GOT3 (cell line): ENCODE measurements around the gene IRX5.

Source experiments
- DNase-seq: peaks from one replicate; lab custom pipeline; 2025; ENCODE audit warnings: mixed read lengths; lab: John Stamatoyannopoulos, UW

The IRX5 gene

DNA sequence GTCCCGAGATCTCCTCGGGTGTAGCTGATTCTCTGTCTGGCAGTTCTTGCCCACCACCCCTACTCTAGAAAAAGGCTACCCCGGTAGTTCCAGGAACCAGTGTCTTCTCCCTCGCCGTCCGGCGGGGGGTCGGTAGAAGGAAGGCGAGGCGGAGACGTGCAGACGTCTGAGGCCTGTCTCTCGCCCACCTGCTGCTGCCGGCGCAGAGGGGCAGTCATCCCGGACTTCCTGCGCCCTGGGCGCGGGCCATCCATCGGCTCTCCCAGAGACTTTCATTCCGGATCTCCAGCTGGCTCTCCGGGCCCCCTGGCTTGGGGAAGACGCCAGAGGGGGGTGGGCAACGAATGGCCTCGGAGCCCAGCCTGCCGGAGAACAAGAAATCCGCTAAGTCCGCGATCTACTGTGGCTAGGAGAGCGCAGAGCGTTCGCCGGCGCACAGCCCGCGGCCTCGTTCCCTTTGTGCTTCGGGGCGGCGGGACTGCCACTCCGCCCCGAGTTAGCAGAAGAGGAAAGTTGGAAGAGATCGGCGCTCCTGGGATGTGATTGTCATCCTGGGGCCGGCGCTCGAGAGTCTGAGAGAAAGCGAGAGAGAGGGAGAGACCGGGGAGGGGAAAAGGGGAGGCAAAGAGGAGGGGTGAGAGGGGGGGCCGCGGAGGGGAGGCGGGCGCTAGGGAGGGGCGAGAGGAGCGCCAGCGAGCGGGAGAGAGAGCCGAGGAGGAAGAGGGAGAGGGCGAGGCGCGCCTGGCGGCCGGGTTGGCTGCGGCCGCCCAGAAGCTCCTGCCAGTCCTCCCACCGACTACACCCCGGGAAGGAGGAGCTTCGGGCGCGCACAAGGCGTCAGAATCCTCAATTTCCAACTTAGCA, at the start of gene IRX5:
IRX5 (plus strand) TSS at position 861 of the 864 bp plus-strand sequence. CDS start 334 bp downstream, outside the sequence.
- DNase-seq = peak; percentile 59

DNA sequence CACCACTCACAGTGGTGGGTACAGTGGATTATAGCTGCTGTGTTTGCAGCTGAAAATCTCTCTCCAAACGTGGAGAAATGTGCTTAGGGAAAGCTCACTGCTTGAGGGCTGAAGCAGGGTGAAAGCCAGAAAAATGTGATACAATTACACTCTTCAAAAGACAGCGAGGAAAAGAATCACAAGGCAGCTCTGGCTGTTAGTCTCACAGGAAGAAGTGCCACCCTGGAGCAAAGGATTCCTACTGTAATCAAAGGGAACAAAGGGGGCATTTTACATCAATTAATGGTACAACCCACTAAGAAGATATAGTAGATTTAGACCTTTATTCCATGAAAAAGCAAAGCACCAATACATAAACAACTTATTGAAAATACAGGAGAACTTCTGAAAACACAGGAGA, 48.1 kb upstream of the IRX5 start:
- DNase-seq = no peak

DNA sequence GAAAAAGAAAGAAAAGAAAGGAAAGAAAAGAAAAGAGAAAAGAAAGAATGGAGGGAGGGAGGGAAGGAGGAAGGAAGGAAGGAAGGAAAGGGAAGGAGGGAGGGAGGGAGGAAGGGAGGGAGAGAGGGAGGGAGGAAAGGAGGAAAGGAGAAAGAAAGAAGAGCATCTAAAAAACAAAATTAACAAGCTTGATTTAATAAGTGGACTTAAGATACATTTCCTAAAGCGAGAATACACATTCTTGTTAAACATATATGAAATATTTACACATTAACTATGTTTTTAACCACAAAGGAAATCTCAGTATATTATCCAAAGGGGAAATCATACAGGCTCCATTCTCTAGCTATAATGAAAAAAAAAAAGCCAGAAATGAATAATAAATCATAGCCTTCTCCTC, 47.3 kb upstream of the IRX5 start:
- DNase-seq = no peak

DNA sequence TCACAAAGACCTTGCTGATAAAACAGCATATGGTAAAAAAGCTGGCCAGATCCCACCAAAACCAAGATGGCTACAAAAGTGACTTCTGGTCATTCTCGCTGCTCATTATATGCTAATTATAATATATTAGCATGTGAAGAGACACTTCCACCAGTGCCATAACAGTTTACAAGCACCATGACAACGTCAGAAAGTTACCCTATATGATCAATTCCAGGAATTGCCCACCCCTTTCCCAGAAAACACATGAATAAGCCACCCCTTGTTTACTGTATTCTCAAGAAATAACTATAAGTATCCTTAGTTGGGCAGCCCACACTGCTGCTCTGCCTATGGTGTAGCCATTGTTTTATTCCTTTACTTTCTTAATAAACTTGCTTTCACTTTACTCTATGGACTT, 44.6 kb upstream of the IRX5 start:
- DNase-seq = no peak

DNA sequence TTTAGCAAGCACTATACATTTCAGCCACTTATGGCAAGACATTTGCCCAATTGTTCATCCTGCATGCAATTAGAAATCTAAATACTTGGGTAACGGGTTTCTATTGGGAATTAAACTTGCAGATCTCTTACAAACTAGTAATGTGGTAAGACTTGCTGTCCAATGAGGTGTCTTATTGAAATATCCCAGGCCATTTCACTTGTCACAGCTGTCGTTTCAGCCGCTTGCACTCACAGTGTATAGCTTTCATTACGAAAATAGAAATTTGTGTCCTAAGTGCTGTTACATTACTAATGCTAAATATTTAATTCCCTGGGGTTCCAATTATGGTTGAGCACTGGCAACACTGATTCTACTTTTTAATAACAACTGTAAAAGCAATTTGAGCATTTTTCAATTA, 40.3 kb upstream of the IRX5 start:
- no peak for DNase-seq

DNA sequence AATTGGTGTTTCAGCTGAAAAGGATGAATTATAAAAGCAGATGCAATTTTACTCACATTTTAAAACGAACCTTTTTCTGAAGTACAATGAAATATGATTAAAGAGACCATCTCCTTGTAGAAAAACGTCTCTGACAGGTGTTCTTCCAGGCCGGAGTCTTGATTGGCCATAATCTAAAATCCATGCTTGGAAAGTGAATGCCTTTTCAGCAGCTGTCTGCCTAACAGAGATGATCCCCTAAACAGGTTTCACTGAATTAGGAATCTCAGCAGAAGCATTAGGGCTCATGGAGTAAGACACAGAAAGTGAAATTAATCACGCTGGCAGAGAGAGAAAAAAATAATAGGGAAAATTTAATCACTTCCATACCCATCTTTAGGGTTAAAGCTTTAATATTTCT, 39.3 kb upstream of the IRX5 start:
- DNase-seq = no peak

DNA sequence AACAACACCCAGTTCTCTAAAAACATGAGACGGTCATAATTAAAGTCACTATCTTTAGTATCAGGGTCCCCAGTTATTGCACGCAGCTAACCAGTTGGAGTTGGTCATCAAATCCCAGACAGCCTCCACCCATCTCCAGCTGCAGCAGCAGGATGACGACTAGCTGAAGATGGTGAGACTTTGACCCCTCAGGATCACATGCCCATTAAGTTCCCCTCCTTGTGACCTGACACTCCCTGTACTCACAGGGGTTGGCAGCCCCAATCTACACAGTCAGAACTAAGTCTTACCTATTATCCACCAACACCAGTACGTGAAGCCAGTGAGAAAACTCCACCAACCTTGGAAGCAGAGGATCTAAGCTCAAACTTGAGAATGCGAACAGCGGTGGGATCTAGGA, 37.7 kb upstream of the IRX5 start:
- no peak for DNase-seq

DNA sequence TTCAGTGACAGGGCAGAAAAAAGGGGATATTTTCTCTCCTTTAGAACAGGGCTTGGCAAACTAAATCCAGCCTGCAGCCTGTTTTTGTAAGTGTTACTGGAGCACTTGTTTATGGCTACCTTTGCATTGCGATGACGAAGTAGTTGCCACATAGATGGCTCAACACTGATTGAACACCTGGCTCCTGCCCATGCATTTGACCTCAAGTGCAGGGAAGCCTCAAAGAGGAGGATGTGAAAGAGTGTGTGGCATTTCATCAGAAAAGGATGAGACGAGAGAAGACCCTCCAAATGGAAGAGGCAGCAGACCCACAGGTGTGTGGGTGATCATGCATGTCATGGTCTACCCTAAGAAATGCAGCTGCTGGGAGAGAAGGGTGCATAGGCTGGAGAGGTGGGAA, 32.7 kb upstream of the IRX5 start:
- DNase-seq = no peak

DNA sequence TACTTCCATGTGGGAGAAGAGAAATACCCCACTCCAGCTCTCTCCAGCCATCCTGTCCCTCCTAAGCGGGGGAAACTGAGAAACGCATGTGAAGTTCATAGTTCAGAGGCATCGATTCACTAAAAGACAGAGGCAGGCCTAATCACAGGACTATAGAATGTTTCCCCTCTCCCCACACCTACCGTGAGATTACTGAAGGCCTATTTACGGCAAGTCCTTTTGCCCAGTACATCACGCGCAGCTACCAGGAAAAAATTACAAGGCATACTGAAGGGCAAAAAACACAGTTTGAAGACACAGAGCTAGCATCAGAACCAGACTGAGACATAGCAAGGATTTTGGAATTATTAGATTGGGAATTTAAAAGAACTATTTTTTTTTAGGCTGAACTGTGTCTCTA, 29.1 kb upstream of the IRX5 start:
- DNase-seq = no peak

DNA sequence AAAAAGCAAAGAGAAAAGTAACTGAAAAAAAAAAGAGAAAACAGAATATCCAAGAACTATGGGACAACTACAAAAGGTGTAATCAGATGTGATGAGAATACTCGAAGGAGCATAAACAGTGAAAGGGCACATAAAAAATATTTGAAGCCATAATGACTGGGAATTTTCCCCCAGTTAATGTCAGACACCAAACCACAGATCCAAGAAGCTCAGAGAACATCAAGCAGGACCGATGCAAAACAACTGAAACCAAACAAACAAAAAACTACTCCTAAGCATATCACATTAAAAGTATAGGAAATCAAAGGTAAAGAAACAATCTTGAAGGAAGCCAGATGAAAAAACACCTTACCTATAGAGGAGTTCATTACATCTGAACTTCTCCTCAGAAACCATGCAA, 27.6 kb upstream of the IRX5 start:
- DNase-seq = no peak

DNA sequence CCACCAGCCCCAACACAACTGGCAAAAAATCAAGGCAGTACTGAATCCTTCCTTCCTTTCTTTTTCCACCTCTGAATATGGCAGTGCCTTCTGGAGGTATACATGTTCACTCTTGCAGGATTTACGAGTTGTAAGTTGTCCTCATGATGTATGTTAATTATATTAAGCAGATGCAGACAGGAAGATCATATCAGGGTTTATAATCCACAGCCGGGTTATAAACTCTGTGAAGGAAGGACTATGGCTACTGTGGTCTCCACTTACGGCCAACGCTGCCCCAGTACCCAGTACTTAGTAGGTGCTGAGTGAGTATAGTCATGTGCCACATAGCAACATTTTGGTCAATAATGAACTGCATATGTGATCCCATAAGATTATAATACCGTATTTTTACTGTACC, 19.6 kb upstream of the IRX5 start:
- no peak for DNase-seq

DNA sequence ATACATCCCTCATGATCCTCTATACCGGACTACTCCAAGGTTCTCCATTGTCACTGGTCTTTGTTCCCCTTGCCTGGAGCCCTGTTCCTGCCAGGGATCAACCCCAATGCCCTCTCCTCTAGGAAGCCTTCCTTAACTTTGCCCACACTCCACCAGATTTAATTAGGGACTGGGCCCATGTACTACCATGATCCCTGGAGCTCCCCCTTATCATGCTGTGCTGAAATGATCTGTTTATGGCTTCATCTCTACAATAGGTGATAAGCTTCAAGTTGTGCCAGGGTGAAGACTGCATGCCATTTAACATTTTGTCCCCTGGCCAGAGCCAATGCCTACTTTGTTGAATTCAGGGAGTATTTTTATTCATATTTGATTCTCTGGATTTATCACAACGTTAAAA, 17.9 kb upstream of the IRX5 start:
- no peak for DNase-seq

DNA sequence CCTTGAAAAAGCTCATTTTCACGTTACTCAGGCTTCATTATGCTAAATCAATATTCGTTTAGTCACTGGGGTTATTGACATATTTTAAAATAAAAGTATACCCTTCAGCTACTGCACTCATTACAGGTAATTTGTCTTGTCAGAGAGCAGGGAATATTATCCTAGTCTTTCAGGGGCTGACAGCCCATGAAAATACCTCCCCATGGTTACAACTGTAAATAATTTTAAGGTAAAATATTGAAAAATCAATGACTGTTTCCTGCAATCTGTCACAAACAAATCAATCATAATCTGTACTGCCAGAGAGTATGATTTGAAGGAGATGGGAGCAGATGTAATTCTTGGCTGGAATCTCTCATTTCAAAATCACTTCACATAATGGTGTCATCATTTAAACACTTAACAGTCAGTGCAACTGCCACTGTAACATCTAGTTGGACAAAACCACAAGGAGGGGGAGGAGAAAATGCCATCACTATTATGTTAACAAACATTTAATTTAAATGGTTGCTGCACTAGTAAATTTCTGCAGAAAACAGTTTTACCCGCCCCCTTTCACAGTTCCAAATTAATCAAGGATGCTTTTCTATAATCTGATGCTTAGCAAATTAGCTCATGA, 9.3 kb upstream of the IRX5 start:
- no peak for DNase-seq

DNA sequence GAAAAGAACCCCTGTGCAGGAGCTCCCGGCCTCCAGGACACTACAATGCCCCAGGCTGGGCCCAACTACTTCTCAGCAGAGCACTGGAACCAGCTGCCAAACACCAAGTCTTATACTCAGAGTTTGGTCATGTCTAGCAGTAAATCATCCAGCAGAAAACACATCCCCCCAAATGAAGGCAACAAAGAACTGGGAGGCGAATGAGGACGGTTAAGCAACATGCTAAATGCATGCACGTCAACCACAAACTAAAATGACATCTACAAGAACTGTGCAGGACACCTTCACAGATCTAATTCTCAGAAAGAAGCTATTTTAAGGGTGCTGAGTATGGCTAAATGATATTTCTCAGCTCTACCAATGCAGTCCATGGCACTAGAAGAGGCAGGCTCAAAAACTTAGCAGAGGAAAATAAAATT, 7.6 kb upstream of the IRX5 start:
- no peak for DNase-seq

DNA sequence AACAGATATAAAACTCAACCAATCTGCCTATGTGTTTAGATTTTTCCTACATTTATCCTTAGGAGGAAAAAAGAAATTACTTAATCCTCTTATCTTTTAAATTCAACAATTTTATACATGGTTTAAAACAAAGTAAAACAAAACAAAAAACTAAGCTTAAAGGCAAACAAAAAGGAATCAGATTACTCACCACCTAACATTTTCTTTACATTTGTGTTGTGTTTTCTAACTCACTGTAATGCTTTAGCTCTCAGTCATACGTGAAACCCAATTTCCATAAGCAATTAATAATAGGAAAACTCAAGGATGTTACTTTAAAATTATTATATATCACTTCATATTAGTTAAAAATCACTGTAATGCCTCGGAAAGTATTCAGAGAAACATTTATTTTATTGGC, 6.7 kb upstream of the IRX5 start:
- DNase-seq = no peak

DNA sequence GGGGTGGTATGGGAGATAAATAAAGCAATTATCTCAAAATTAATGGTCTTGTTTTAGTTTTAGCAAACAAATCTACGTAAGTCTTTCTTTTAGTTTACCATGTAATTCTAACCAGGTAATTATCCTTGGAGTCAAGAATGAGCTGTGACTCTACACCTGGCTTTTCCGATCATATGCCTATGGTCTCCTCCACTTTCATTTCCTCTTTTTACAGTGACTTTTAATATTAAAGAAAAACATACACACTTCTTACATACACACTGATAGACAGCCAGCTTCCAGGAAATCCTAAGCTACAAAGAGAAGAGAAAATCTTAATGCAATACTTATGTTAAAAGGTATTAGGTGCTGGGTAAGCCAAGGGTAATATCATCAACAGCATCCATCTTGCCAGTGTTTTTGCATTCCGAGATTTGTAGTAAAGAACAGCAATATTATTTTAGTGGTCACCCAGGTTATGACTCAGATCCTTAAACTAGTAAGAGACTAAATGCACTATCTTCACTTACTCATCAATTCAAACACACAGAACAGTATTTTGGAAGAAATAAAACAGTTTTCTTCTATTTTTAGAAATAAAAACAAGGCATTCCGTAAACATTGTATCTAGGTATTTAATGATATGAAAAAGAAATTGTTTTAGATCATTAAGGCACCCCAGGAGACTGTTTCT, 4.4 kb upstream of the IRX5 start:
- no peak for DNase-seq

DNA sequence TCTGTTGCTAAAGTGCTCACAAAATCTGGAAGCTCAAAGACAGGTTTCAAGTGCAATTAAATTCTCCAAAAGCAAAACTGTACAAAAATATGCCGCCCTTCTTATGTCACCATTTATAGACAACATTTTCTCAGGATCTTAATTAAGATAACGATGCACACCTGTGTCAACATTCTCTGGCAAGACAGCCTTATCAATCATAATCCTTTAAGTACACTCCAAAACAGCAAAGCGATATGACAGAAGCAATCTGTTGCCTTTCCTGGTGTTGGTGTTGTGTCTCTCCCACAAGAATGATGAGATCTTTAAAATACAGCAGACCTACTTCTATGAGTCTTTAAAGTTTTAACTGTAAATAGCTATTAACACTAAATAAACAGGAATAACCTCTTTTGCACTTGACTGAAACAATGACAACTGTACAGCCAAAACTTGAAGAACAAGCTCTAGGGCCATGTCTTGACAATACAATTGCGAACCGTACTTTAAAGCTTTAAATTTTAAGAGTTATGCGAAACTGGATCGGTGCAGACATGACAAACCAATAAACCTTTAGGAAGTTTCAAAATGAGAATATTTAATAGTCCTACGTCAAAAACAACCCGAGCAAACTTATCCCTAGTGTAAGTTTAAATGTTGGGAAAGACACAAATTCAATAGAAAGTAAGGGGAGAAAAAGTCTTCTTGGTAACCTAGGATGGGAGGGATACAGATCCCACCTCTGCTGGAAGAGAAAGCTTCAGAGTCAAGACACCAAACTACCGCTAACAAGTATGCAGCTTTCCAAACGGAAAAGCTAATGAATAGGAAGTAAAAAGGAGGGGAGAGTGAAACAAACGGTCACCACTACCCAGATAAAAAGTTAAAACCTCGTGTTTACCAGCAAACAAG, 3.3 kb upstream of the IRX5 start:
- no peak for DNase-seq

DNA sequence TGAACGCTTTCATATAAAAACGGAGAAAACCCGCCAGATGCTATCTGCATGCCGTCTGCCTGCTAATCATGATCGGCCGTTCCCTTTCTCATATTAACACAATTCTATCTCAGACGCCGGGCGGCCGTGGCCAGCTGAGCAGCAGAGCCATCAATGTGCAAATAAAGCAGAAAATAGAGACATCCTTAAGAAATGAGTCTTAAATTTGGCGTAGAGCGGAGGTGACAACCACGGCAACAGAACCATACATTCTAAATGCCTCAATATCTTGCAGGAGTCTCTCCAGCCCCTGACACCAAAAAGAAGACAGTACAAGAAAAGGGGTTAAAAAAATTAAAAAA, 2.7 kb upstream of the IRX5 start:
- no peak for DNase-seq

DNA sequence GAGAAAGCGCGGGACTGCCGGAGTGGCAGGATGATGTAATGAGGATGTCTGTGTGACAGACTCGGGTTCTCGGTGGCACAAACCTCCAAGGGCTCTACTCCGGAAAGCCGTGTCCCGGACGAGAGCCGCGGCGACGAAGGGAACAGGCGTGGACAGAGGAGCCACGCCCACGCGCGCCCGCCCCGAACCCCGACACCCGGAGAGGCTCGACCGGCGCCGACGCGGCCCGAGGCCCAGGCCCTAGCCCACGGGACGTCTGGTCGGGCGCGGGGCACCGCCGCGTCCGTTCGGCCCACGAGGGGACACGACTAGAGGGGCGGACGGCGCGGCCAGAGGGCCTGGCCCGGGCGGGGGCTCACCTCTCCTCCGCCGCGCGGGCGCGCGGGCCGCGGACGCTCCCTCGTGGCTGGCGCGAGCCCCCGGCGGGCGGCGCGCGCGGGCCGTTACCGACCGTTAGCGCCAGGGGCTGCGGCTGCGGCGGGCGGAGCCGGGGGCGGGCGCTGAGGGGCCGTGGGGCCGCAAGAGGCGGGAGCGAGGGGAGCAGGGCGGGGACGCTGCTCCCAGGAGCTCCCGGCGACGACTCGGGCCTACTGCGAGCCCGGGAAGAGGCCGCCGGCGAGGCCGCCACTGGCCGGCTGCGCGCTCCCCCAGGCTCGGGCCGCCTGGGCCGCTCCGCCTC, 2.1 kb upstream of the IRX5 start:
- DNase-seq = no peak

DNA sequence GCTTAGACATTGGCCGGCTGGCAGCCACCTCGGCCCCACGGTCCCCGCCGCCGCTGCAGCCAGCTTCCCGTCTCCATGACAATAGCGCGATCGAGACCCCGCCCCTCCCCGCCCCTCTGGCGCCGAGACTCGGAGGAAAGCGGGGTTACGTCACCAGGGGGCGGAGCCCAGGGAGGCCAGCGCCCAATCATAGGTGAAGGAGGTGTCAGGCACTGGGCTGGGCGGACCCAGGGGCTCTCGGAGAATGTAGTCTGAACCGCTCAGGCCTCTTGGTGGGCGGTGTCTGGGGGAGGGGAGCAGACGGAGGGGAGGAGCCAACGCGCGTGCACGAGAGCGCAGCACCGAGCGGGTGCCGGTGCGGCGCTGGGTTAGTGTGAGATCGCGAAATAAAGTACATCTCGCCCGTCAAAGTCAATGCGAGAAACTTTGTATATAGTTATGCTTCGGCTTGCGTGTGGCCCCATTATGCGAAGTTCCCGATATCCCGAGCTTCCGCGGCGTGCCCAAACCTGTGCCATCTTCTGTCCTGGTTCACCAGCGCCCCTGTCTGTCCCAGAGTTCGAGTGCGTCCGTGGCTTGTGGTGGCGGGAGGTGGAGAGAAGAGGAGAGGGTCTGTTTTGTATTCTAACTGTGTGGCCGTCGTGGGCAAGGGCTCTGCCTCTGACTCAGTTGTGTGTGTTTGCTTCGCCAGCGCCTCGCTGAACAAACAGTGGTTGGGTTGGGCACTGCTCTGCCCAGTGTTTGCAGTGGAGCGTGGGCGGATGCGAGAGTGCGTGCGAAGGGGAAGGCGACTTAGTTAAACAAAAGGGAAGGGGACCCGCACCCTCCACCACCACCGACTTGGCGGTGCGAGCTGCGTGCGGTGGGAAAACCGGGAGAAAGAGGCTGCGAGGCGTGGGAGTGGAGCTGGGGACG, 1.3 kb upstream of the IRX5 start:
- peak; percentile 94 for DNase-seq

DNA sequence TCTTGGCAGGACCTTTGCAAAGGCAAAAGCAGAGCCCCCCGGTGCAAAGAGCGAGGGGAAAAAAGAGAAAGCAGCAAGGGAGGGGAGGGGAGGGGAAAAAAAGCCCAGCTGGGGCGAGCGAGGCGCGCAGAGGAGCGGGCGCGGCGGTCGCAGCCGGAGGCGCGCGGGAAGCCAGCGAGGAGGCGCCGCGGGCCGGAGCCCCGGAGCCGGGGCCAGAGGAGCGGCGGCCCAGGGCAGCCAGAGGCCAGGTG, 129 bp downstream of the IRX5 start:
- no peak for DNase-seq
